ENCODE results near the gene TAB2.

The TAB2 gene

DNA sequence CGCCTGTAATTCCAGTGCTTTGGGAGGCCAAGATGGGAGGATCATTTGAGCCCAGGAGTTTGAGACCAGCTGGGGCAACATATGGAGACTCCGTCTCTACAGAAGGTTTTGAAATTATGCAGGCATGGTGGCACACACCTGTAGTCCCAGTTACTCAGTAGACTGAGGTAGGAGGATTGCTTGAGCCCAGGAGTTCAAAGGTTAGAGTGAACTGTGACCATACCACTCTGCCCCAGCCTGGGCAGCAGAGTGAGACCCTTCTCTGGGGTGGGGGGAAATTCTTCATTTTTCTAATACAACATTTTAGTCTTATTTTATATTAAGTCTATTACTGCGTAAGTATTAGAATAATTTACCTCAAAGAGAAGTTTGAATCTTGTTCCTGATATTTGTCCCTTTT lies 62.5 kb downstream of the TAB2 start:
- DNase-seq = no peak

- no peak for DNase-seq
These were observed 63.0 kb downstream of the TAB2 start for GRCh38 chr6:149380523-149380922.

- no peak for DNase-seq
These were observed 65.9 kb downstream of the TAB2 start for GRCh38 chr6:149383371-149383770.

GRCh38 chr6:149384464-149384863 lies 67.0 kb downstream of the TAB2 start:
- no peak for DNase-seq

GRCh38 chr6:149385998-149386646 lies 68.6 kb downstream of the TAB2 start:
- DNase-seq = no peak

GRCh38 chr6:149387779-149388512 lies 70.4 kb downstream of the TAB2 start:
- DNase-seq = no peak

DNA sequence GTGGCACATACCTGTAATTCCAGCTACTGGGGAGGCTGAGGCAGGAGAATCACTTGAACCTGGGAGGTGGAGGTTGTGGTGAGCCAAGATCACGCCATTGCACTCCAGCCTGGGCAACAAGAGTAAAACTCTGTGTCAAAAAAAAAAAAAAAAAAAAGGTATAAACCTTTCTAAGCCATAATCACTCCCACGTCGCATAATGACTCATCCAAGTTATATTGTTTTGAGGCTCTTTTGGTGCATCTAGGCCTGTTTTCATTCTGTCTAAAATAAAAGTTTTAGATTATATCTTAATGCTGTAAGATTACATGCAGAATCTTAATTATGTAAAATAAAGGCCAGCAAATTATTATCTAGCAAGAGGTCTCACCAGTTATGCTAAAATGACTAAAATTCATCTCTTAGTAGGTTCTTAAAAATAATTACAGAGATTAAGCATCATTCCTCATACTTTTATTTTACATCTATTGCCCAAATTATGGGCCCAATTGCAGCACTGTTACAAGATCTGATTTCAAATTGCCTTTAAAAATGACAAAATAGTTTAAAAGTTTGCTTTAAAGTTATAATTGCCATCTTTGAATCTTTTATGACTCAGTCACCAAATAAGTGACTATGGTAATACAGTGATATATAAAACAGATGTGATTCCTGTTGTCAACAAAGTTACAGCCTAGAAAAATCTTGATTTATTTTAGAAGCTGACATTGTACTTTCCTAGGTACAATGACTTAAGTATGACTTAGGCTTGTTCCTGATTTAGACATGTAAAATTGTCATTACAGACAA lies 72.2 kb downstream of the TAB2 start:
- no peak for DNase-seq

GRCh38 chr6:149392093-149392492 lies 74.6 kb downstream of the TAB2 start:
- DNase-seq = no peak

GRCh38 chr6:149392535-149392934 lies 75.0 kb downstream of the TAB2 start:
- no peak for DNase-seq

DNA sequence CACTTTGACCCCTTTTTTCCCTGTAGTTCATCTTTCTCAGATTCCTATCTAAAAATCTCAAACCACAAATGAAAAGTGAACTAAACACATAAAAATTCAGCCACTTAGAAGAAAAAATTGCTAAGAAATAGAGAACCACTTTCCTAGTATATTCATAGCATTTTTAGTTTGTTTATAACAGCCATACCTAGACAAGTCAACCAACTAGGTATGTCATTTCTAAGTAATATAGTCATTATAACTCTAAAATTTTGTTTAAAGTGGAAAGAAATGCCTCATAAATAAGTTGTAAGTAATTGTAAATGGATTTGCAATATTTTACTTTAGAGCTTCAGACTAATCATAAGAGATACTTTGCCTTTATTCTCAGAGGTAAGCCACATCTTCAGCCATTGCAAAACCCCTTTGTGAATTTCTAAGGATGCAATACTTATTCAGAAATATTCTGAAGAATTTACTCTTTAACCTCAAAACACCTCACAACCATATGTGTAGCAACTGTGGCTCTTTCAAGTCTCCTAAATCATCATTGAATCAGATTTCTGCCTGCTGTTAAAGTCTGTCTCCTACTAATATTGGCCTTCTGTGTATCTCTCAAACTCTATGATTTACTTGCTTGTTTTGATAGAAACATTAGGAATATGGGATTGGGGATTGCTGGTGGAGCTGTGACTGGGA lies 75.6 kb downstream of the TAB2 start:
- DNase-seq = no peak

- DNase-seq = no peak
These were observed 77.7 kb downstream of the TAB2 start for GRCh38 chr6:149395185-149395584.

DNA sequence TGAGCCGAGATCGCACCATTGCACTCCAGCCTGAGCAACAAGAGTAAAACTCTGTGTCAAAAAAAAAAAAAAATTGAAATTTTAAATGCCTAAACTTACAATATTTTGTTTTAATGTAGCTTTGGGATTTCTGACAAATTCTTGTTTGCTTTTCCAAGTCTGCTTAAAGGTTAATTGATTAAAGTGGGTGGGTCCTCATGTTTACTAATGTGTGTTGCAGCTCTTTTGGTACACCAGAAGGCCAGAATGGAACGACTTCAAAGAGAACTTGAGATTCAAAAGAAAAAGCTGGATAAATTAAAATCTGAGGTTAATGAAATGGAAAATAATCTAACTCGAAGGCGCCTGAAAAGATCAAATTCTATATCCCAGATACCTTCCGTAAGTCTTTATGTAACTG lies 79.9 kb downstream of the TAB2 start:
- no peak for DNase-seq

- DNase-seq = no peak
These were observed 82.5 kb downstream of the TAB2 start, which contains the start of gene SUMO4 for GRCh38 chr6:149400050-149400449. Gene SUMO4, plus strand, starts transcription at chr6:149400262. Its CDS starts 130 bp downstream, at chr6:149400392.

DNA sequence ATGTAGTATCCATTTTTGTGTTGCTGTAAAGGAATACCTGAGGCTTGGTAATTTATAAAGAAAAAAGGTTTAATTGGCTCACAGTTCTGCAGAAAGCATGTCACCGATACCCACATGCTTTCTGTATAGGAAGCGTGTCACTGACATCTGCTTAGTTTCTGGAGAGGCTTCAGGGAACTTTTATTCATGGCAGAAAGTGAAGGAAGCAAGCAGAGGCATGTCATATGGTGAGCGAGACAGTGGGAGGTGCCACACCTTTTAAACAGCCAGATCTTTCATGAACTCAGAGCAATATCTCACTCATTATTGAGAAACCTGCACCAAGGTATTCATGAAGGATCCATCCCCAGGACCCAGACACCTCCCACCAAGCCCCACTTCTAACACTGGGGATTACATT lies 86.0 kb downstream of the TAB2 start:
- no peak for DNase-seq

DNA sequence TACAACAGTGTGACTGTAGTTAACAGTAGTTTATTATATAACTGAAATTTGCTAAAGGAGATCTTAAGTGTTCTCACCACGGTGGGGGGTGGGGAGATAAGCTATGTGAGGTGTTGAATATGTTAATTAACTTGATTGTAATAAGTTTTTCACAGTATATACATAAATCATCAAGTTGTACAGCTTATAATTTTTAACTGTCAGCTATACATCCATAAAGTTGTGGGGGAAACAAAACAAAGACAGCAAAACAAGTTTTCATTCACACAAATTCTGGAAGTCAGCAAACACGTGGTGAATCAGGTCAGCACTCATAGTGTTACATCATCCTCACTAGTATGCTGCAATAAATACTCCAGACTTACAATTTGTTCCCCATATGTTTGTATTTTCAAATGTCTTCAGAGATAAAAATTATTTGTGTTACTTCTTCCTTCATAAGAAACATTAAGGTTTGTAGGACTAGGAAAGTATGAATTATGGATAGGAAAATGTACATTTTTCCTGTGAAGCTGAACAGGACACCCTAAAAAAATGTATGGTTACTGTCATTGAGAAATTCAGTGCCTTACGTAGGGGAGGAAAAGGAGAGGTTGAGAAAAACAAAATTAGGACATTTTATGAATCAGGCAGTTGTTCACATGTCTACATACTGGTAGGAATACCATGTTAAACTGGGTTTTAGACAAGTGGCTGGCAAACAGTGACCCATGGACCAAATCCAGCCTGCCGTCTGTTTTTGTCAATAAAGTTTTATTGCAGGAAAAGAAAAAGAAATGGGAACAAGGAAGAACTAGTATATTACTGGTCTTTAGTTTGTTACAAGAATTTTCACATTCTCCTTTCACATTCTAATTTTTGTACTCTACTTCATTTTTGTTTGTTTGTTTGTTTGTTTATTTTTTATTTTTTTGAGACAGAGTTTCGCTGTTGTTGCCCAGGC lies 88.6 kb downstream of the TAB2 start:
- no peak for DNase-seq

- no peak for DNase-seq
These were observed 92.1 kb downstream of the TAB2 start for GRCh38 chr6:149409617-149410016.

DNA sequence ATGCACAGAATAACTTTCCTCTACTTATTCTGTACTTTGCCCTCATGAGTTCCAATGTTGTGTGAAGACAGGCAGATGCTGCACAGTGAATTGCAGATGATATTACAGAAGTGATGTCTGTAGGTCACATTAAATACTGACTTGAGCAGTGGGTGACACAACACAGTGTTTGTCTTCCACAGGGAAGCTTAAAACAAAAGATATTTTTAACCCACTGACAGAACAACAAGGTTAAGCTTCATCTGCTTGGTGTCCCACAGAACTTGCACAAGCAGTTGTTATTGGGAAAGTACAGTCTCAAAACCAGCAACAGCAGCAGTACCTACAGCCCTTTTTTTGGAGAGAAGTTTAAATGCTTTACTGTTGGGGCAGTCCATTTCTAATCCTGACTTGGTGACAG lies 93.0 kb downstream of the TAB2 start:
- DNase-seq = no peak

- DNase-seq = no peak
These were observed 96.5 kb downstream of the TAB2 start for GRCh38 chr6:149414009-149414408.

GRCh38 chr6:149414821-149415220 lies 97.3 kb downstream of the TAB2 start:
- DNase-seq = no peak

DNA sequence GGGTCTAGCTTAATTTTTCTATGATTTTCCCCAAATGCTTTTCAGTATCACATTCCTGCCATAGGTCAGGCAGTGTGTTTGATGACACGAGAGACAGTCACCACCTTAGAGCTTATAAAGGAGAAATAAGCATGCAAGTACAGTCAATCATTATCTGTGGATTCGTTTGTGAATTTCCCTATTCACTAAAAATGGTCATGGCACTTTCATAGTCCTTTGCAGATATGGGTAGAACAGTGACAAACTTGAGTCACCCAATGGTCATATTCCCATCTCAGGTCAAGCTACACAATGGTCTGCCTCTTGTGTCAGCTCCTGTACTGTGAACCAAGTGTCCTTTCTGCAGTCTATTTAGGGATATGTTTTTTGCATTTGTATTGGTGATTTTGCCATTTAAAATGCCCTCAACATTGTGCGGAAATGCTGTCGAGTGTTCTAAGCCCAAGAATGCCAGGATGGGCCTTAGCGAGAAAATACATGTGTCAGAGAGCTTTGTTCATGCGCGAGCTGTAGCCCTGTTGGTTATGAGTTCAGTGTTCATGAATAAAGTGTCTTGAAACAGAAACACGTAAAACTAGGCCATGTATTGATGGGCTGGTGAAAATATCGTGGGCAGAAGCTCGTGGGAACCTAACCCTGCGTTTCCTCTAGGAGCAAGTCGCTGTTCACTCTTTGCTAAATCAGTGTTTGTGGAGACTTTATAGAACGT lies 102.3 kb downstream of the TAB2 start:
- DNase-seq = no peak

DNA sequence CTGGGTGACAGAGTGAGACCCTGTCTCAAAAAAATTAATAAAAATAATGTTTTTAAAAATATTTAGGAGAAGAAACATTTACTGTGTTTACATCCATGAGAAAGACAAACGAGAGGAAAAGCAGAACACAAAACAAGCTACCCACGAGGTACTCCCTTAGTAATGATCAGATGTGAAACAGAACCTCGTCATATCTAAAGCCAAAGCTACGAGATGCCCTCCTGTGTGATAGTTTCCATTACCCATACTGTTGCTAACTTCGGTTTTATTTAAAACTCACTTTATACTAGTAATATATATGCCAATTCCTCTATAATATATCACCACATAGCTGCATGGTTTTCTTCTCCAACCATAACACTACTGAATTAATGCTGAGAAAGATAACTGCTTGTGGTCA lies 103.6 kb downstream of the TAB2 start:
- no peak for DNase-seq

Measured in cerebellar nuclear complex (tissue), 1 donor.